WERI-Rb-1 (cell line): ENCODE results near the gene CENPP.

ENCODE experiments used
- DNase-seq: peaks from one replicate; pipeline ENCODE4 v3.0.0-alpha.2; 2020
- H3K27ac ChIP-seq: fragments of 250-450 bp; sonication (Bioruptor Pico); 2 replicates; pipeline ENCODE4 v1.5.1; 2020; ENCODE audit warnings: mild to moderate bottlenecking, moderate library complexity
- H3K27me3 ChIP-seq: fragments of 250-450 bp; sonication (Bioruptor Pico); 2 replicates; pipeline ENCODE4 v1.5.1; 2021; ENCODE audit warnings: mild to moderate bottlenecking, low read depth, moderate library complexity; ENCODE audit not compliant: insufficient read depth, severe bottlenecking
- H3K36me3 ChIP-seq: fragments of 250-450 bp; sonication (Bioruptor Pico); 2 replicates; pipeline ENCODE4 v1.5.1; 2020; ENCODE audit warnings: mild to moderate bottlenecking, moderate library complexity
- H3K4me3 ChIP-seq: 2 replicates; pipeline ENCODE4 v1.5.1; 2011; ENCODE audit warnings: low read depth, mild to moderate bottlenecking, control low read depth, low read length
- H3K9me3 ChIP-seq: fragments of 250-450 bp; sonication (Bioruptor Pico); 2 replicates; pipeline ENCODE4 v1.5.1; 2021; ENCODE audit warnings: mild to moderate bottlenecking, moderate library complexity; ENCODE audit not compliant: severe bottlenecking
- TF ChIP-seq, protein P1 (sequence below): IDR thresholded peaks from 2 replicates; pipeline ENCODE4 v1.5.1; 2011; ENCODE audit warnings: low read depth, mild to moderate bottlenecking, control low read depth, inconsistent platforms, low read length

Gene CENPP

GRCh38 chr9:92432972-92433548, 107.3 kb downstream of the CENPP start:
- Histone ChIP-seq H3K27me3 (no peaks in the 10 kb centered on the region), H3K9me3 (no peaks in the 10 kb centered on the region), H3K36me3 (no peaks in the 10 kb centered on the region), H3K27ac (no peak overlapping the region), H3K4me3 (no peak overlapping the region)
- DNase-seq = no peak
- TF ChIP-seq, protein P1, sequence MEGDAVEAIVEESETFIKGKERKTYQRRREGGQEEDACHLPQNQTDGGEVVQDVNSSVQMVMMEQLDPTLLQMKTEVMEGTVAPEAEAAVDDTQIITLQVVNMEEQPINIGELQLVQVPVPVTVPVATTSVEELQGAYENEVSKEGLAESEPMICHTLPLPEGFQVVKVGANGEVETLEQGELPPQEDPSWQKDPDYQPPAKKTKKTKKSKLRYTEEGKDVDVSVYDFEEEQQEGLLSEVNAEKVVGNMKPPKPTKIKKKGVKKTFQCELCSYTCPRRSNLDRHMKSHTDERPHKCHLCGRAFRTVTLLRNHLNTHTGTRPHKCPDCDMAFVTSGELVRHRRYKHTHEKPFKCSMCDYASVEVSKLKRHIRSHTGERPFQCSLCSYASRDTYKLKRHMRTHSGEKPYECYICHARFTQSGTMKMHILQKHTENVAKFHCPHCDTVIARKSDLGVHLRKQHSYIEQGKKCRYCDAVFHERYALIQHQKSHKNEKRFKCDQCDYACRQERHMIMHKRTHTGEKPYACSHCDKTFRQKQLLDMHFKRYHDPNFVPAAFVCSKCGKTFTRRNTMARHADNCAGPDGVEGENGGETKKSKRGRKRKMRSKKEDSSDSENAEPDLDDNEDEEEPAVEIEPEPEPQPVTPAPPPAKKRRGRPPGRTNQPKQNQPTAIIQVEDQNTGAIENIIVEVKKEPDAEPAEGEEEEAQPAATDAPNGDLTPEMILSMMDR = no peak

- Histone ChIP-seq H3K9me3 (no peaks in the 10 kb centered on the region), H3K27me3 (no peaks in the 10 kb centered on the region), H3K36me3 (no peaks in the 10 kb centered on the region), H3K27ac (no peak overlapping the region), H3K4me3 (no peak overlapping the region)
- DNase-seq = no peak
- TF ChIP-seq, protein P1 = no peak
Observed at GRCh38 chr9:92435263-92435662, 109.5 kb downstream of the CENPP start.

- H3K27me3 ChIP-seq = no peaks in the 10 kb centered on the region
- no peak for DNase-seq
- no peak overlapping the region for H3K27ac ChIP-seq
- H3K9me3 ChIP-seq = no peaks in the 10 kb centered on the region
- no peaks in the 10 kb centered on the region for H3K36me3 ChIP-seq
- no peak overlapping the region for H3K4me3 ChIP-seq
- TF ChIP-seq, protein P1 = no peak
Observed at GRCh38 chr9:92438900-92439526, 113.3 kb downstream of the CENPP start.

GRCh38 chr9:92439921-92440750, 114.4 kb downstream of the CENPP start:
- TF ChIP-seq, protein P1 = no peak
- no peaks in the 10 kb centered on the region for H3K9me3 ChIP-seq
- no peak overlapping the region for H3K27ac ChIP-seq
- DNase-seq = no peak
- H3K27me3 ChIP-seq = no peaks in the 10 kb centered on the region
- H3K4me3 ChIP-seq = no peak overlapping the region
- H3K36me3 ChIP-seq = no peaks in the 10 kb centered on the region

DNA sequence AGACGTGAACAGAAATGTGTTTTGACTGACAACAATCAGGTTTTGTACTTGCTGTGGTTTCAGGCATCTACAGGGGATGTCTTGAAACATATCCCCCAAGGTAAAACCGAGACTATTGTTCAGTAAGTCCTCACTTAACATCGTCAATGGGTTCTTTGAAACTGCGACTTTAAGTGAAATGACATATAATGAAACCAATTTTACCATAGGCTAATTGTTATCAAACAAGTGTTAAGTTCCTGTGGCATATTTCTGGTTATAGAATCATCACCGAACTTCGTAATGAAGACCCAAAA, 114.9 kb downstream of the CENPP start:
- Histone ChIP-seq H3K27ac (no peak overlapping the region), H3K27me3 (no peaks in the 10 kb centered on the region), H3K36me3 (no peaks in the 10 kb centered on the region), H3K4me3 (no peak overlapping the region), H3K9me3 (no peaks in the 10 kb centered on the region)
- TF ChIP-seq, protein P1 = no peak
- no peak for DNase-seq
